IMR-90 (cell line): ENCODE measurements around the gene RIIAD1. TPM values are rescaled to one million over a fixed set of nuclear protein-coding genes. Genes with fewer than 3 reads are reported as not detected.
A peak's percentile ranks its signal among the peaks of the same experiment; 100 is the strongest.

ENCODE experiments used
- ATAC-seq: fragments of 200-7000 bp; cut with Tn5 transposase; 2 replicates; pipeline ENCODE4 v1.9.1; 2020; ENCODE audit warnings: low read depth, mild to moderate bottlenecking, moderate library complexity
- BruUV-seq: library from RNA; stranded (reverse); fragments of 400-500 nt; replicated peaks from 2 replicates; lab custom pipeline; 2021; lab: Mats Ljungman, UMichigan
- CTCF ChIA-PET: fragments of 300-600 bp; formaldehyde crosslinking; extraction: SDS; loops from one replicate; lab custom pipeline; 2021; ENCODE audit warnings: antibody characterized with exemption; lab: Yijun Ruan, JAX
- POLR2A ChIA-PET: fragments of 300-600 bp; sonication (Branson Sonifier 250); formaldehyde crosslinking; loops from one replicate; lab custom pipeline; 2022; ENCODE audit warnings: antibody characterized with exemption; ENCODE audit not compliant: unreplicated experiment; lab: Charles Lee
- DNase-seq: peaks from one replicate; pipeline ENCODE4 v3.0.0; 2013
- H2AFZ ChIP-seq: replicated peaks from 2 replicates; pipeline ENCODE3; 2013; ENCODE audit warnings: low read length, mild to moderate bottlenecking; ENCODE audit not compliant: poor library complexity
- H2AK5ac ChIP-seq: 2 replicates; pipeline ENCODE4 v1.6.1; 2013; ENCODE audit warnings: low read depth, low read length, inconsistent platforms
- H2AK9ac ChIP-seq: replicated peaks from 2 replicates; pipeline ENCODE3; 2013; ENCODE audit warnings: mild to moderate bottlenecking, low read depth, low read length, moderate library complexity; ENCODE audit not compliant: poor library complexity
- H2BK120ac ChIP-seq: 2 replicates; pipeline ENCODE4 v1.6.1; 2013; ENCODE audit warnings: low read depth, low read length, inconsistent platforms
- H2BK15ac ChIP-seq: 3 replicates; pipeline ENCODE4 v1.6.1; 2013; ENCODE audit warnings: low read depth, low read length, inconsistent platforms
- H2BK20ac ChIP-seq: 2 replicates; pipeline ENCODE4 v1.6.1; 2013; ENCODE audit warnings: low read depth, mild to moderate bottlenecking, inconsistent platforms, low read length, moderate library complexity
- H2BK5ac ChIP-seq: 2 replicates; pipeline ENCODE4 v1.6.1; 2013; ENCODE audit warnings: mild to moderate bottlenecking, low read depth, low read length, inconsistent platforms; ENCODE audit not compliant: poor library complexity, severe bottlenecking
- H3K14ac ChIP-seq: replicated peaks from 2 replicates; pipeline ENCODE4 v1.6.1; 2013; ENCODE audit warnings: low read depth, low read length, inconsistent platforms
- H3K18ac ChIP-seq: 2 replicates; pipeline ENCODE4 v1.6.1; 2013; ENCODE audit warnings: low read depth, low read length, control low read depth
- H3K23ac ChIP-seq: 2 replicates; pipeline ENCODE4 v1.6.1; 2013; ENCODE audit warnings: low read depth, low read length, inconsistent platforms
- H3K27ac ChIP-seq: 2 replicates; pipeline ENCODE4 v1.5.1; 2013; ENCODE audit warnings: mild to moderate bottlenecking, control low read depth, low read length; ENCODE audit not compliant: insufficient read depth
- H3K27me3 ChIP-seq: 2 replicates; pipeline ENCODE4 v1.6.1; 2013; ENCODE audit warnings: low read length; ENCODE audit not compliant: control insufficient read depth, insufficient read depth
- H3K36me3 ChIP-seq: 2 replicates; pipeline ENCODE4 v1.6.1; 2013; ENCODE audit warnings: low read length, mixed read lengths; ENCODE audit not compliant: control insufficient read depth, insufficient read depth
- H3K4ac ChIP-seq: 2 replicates; pipeline ENCODE4 v1.6.1; 2013; ENCODE audit warnings: low read depth, low read length, inconsistent platforms
- H3K4me1 ChIP-seq: 2 replicates; pipeline ENCODE4 v1.6.1; 2013; ENCODE audit warnings: low read length, mixed read lengths; ENCODE audit not compliant: control insufficient read depth, insufficient read depth
- H3K4me2 ChIP-seq: 2 replicates; pipeline ENCODE4 v1.6.1; 2013; ENCODE audit warnings: low read depth, mild to moderate bottlenecking, control low read depth, low read length, moderate library complexity
- H3K4me3 ChIP-seq: 2 replicates; pipeline ENCODE4 v1.5.1; 2013; ENCODE audit warnings: low read depth, mild to moderate bottlenecking, control low read depth, low read length, moderate library complexity; ENCODE audit not compliant: insufficient read depth
- H3K56ac ChIP-seq: 2 replicates; pipeline ENCODE4 v1.6.1; 2013; ENCODE audit warnings: low read length, inconsistent platforms; ENCODE audit not compliant: insufficient read depth; ENCODE audit errors: extremely low read depth
- H3K79me1 ChIP-seq, 2 experiments: 2 replicates each; pipeline ENCODE4 v1.6.1; 2013; ENCODE audit warnings: low read length in 2 of 2, inconsistent platforms in 1 of 2, low read depth in 1 of 2
- H3K9ac ChIP-seq: 2 replicates; pipeline ENCODE4 v1.6.1; 2013; ENCODE audit warnings: low read depth, low read length, control low read depth
- H3K9me1 ChIP-seq: 2 replicates; pipeline ENCODE4 v1.6.1; 2013; ENCODE audit warnings: low read length, inconsistent platforms; ENCODE audit not compliant: insufficient read depth
- H3K9me3 ChIP-seq: 2 replicates; pipeline ENCODE4 v1.6.1; 2013; ENCODE audit warnings: low read length; ENCODE audit not compliant: control insufficient read depth, insufficient read depth
- H4K20me1 ChIP-seq: 2 replicates; pipeline ENCODE4 v1.6.1; 2013; ENCODE audit warnings: low read length, inconsistent platforms; ENCODE audit not compliant: insufficient read depth
- H4K5ac ChIP-seq: 2 replicates; pipeline ENCODE4 v1.6.1; 2013; ENCODE audit warnings: mild to moderate bottlenecking, low read depth, low read length, control low read depth
- H4K8ac ChIP-seq, 2 experiments: 2 replicates each; pipeline ENCODE4 v1.6.1; 2013; ENCODE audit warnings: low read depth in 2 of 2, low read length in 2 of 2, control low read depth in 1 of 2, inconsistent platforms in 1 of 2
- H4K91ac ChIP-seq: 2 replicates; pipeline ENCODE4 v1.6.1; 2013; ENCODE audit warnings: low read depth, low read length, inconsistent platforms; ENCODE audit not compliant: insufficient read depth
- BHLHE40 ChIP-seq: fragments of 150-350 bp; IDR thresholded peaks from 2 replicates; pipeline ENCODE4 v1.6.1; 2016; ENCODE audit warnings: mild to moderate bottlenecking, low read depth, low read length
- CEBPB ChIP-seq: IDR thresholded peaks from 2 replicates; pipeline ENCODE4 v1.6.1; 2012; ENCODE audit warnings: low read depth, low read length, improper control_type of control experiment
- CHD1 ChIP-seq: IDR thresholded peaks from 2 replicates; pipeline ENCODE4 v1.6.1; 2012; ENCODE audit warnings: low read depth, low read length, improper control_type of control experiment
- FOS ChIP-seq: fragments of 150-350 bp; IDR thresholded peaks from 2 replicates; pipeline ENCODE4 v1.6.1; 2016; ENCODE audit warnings: low read depth, low read length
- MAFK ChIP-seq: IDR thresholded peaks from 2 replicates; pipeline ENCODE4 v1.6.1; 2012; ENCODE audit warnings: low read depth, low read length, improper control_type of control experiment
- MAZ ChIP-seq: IDR thresholded peaks from 2 replicates; pipeline ENCODE4 v1.6.1; 2012; ENCODE audit warnings: low read depth, mild to moderate bottlenecking, low read length, improper control_type of control experiment, moderate library complexity, borderline replicate concordance
- MXI1 ChIP-seq: IDR thresholded peaks from 2 replicates; pipeline ENCODE4 v1.6.1; 2012; ENCODE audit warnings: low read depth, mild to moderate bottlenecking, low read length, moderate library complexity, borderline replicate concordance
- NFE2L2 ChIP-seq: fragments of 150-350 bp; IDR thresholded peaks from 2 replicates; pipeline ENCODE4 v1.6.1; 2016; ENCODE audit warnings: low read depth, mild to moderate bottlenecking, low read length
- POLR2A ChIP-seq: IDR thresholded peaks from 2 replicates; pipeline ENCODE4 v1.6.1; 2012; ENCODE audit warnings: mild to moderate bottlenecking, low read depth, low read length
- RAD21 ChIP-seq: IDR thresholded peaks from 2 replicates; pipeline ENCODE4 v1.6.1; 2012; ENCODE audit warnings: low read length, improper control_type of control experiment
- RCOR1 ChIP-seq: IDR thresholded peaks from 2 replicates; pipeline ENCODE4 v1.6.1; 2012; ENCODE audit warnings: mild to moderate bottlenecking, low read length, improper control_type of control experiment; ENCODE audit not compliant: insufficient replicate concordance
- RFX5 ChIP-seq: IDR thresholded peaks from 2 replicates; pipeline ENCODE4 v1.8.0; 2012; ENCODE audit warnings: low read depth, mild to moderate bottlenecking, low read length, moderate library complexity
- SMC3 ChIP-seq: fragments of 150-350 bp; IDR thresholded peaks from 2 replicates; pipeline ENCODE4 v1.6.1; 2016; ENCODE audit warnings: low read depth, mild to moderate bottlenecking, antibody characterized with exemption, low read length, moderate library complexity
- WGBS, 2 experiments: methylation state at CpG; one replicate each; pipeline versions ENCODE4 v1.1.5 to v1.1.7; 2013; ENCODE audit warnings: missing lambda C conversion rate in 2 of 2; ENCODE audit not compliant: insufficient read length in 1 of 2; ENCODE audit errors: extremely low coverage in 2 of 2; 5-methylcytosine and 5-hydroxymethylcytosine counted together
- dilution Hi-C: fragments of 300-500 bp; cut with HindIII; formaldehyde crosslinking; loops from one replicate; pipeline ENCODE4 v1.14.3; 2018; ENCODE audit warnings: low sequenced_read_pairs; ENCODE audit not compliant: unreplicated experiment
- in situ Hi-C: fragments of 300-500 bp; cut with MboI; formaldehyde crosslinking; loops from 3 replicates; pipeline ENCODE4 v1.14.3; 2019; ENCODE audit warnings: low sequenced_read_pairs, inconsistent platforms, mixed read lengths
- intact Hi-C: fragments of 100-400 bp; cut with micrococcal nuclease; formaldehyde crosslinking; loops from 2 replicates; pipeline ENCODE4 v1.10.0; 2022
- polyA plus RNA-seq, 3 experiments: library from polyadenylated mRNA; depleted of rRNA; stranded (reverse); fragments of >200 nt; gene quantifications; 2 replicates each; pipeline ENCODE4 v1.2.3, GENCODE V29; 2012; ENCODE audit warnings: low replicate concordance in 1 of 3
- total RNA-seq: library from RNA; depleted of rRNA; stranded (reverse); fragments of >200 nt; gene quantifications from 2 replicates; pipeline ENCODE4 v1.2.3, GENCODE V29; 2012
- TF ChIP-seq, protein P1 (sequence below): conservative IDR thresholded peaks from 2 replicates; pipeline ENCODE4 v1.5.1; 2012; ENCODE audit warnings: mild to moderate bottlenecking, low read depth, low read length, improper control_type of control experiment
- TF ChIP-seq, protein P2 (sequence below): fragments of 150-350 bp; IDR thresholded peaks from 2 replicates; pipeline ENCODE4 v1.6.1; 2017; ENCODE audit warnings: mild to moderate bottlenecking, antibody characterized with exemption, low read length, low read depth
- TF ChIP-seq, protein P3 (sequence below): fragments of 150-350 bp; IDR thresholded peaks from 2 replicates; pipeline ENCODE4 v1.6.1; 2016; ENCODE audit warnings: low read depth, mild to moderate bottlenecking, low read length, moderate library complexity, borderline replicate concordance

The RIIAD1 gene
- total and polyA plus RNA-seq, 2 of the 4 experiments (the other 2 are of a cell fraction) = not detected

DNA sequence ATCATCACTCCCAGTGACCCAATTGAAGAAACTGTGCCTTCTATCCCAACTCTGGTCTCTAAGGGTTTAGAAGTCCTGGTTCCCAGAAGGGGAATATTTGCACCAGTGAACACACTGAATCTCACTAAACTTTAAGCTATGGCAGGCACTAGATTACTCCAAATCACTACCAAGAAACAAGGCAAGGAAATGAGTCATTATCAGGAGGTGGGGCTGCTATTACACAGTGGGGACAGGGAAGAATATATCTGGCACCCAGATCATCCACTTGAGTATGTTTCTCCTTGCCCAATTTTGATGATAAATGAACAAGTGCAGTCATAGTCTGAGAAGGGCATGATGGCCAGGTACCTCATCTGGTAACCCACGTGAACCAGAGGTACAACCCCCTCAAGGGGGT is 35.0 kb downstream of the RIIAD1 start:
- Histone ChIP-seq H3K9me3 (no peaks in the 10 kb centered on the region), H2BK15ac (no peak overlapping the region), H4K8ac (no peak overlapping the region), H4K91ac (no peak overlapping the region), H3K4me1 (no peaks in the 10 kb centered on the region), H3K18ac (no peak overlapping the region), H4K20me1 (no peaks in the 10 kb centered on the region), H3K4me2 (no peak overlapping the region), H3K79me1 (peaks cover 0 to 4% of the 10 kb centered on the region in 2 experiments; a peak in 1 of 4 replicates), H3K4ac (no peak overlapping the region), H2AK9ac (no peak overlapping the region), H3K4me3 (no peak overlapping the region), H3K9ac (no peak overlapping the region), H3K27me3 (no peaks in the 10 kb centered on the region), H3K14ac (no peak overlapping the region), H3K27ac (no peak overlapping the region), H3K36me3 (peaks cover 17% of the 10 kb centered on the region), H2BK120ac (no peak overlapping the region), H4K5ac (no peak overlapping the region), H2AK5ac (no peak overlapping the region), H3K56ac (no peak overlapping the region), H3K23ac (no peak overlapping the region), H3K9me1 (peaks cover 9% of the 10 kb centered on the region), H2BK5ac (no peak overlapping the region), H2BK20ac (no peak overlapping the region), H2AFZ (no peak overlapping the region)
- DNase-seq = peak; percentile 44
- no CpG with 5 or more reads among the region's 1 CpG for WGBS, 2 experiments
- TF ChIP-seq BHLHE40 (no peak), RAD21 (no peak), CEBPB (no peak), CHD1 (no peak), FOS (no peak), MAZ (no peak), RCOR1 (no peak), POLR2A (no peak), MAFK (no peak), SMC3 (no peak), RFX5 (no peak), MXI1 (no peak), NFE2L2 (no peak)
- TF ChIP-seq, protein P1, sequence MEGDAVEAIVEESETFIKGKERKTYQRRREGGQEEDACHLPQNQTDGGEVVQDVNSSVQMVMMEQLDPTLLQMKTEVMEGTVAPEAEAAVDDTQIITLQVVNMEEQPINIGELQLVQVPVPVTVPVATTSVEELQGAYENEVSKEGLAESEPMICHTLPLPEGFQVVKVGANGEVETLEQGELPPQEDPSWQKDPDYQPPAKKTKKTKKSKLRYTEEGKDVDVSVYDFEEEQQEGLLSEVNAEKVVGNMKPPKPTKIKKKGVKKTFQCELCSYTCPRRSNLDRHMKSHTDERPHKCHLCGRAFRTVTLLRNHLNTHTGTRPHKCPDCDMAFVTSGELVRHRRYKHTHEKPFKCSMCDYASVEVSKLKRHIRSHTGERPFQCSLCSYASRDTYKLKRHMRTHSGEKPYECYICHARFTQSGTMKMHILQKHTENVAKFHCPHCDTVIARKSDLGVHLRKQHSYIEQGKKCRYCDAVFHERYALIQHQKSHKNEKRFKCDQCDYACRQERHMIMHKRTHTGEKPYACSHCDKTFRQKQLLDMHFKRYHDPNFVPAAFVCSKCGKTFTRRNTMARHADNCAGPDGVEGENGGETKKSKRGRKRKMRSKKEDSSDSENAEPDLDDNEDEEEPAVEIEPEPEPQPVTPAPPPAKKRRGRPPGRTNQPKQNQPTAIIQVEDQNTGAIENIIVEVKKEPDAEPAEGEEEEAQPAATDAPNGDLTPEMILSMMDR = no peak
- TF ChIP-seq, protein P2, sequence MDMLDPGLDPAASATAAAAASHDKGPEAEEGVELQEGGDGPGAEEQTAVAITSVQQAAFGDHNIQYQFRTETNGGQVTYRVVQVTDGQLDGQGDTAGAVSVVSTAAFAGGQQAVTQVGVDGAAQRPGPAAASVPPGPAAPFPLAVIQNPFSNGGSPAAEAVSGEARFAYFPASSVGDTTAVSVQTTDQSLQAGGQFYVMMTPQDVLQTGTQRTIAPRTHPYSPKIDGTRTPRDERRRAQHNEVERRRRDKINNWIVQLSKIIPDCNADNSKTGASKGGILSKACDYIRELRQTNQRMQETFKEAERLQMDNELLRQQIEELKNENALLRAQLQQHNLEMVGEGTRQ = no peak
- TF ChIP-seq, protein P3, sequence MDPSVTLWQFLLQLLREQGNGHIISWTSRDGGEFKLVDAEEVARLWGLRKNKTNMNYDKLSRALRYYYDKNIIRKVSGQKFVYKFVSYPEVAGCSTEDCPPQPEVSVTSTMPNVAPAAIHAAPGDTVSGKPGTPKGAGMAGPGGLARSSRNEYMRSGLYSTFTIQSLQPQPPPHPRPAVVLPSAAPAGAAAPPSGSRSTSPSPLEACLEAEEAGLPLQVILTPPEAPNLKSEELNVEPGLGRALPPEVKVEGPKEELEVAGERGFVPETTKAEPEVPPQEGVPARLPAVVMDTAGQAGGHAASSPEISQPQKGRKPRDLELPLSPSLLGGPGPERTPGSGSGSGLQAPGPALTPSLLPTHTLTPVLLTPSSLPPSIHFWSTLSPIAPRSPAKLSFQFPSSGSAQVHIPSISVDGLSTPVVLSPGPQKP = no peak
- dilution Hi-C loops (no loop called here), intact Hi-C loops (no loop called here), in situ Hi-C loops (no loop called here)
- CTCF ChIA-PET = interaction anchor here (0.6 kb wide), 1 partner anchor 16 kb away, joined by 3 read pairs; no protein-coding TSS in a partner anchor
- BruUV-seq = no TSS peak
- peak; percentile 80 for ATAC-seq
- POLR2A ChIA-PET = no interaction called here
